ENCODE results near the gene HLA-DRA.

HLA-DRA gene

DNA sequence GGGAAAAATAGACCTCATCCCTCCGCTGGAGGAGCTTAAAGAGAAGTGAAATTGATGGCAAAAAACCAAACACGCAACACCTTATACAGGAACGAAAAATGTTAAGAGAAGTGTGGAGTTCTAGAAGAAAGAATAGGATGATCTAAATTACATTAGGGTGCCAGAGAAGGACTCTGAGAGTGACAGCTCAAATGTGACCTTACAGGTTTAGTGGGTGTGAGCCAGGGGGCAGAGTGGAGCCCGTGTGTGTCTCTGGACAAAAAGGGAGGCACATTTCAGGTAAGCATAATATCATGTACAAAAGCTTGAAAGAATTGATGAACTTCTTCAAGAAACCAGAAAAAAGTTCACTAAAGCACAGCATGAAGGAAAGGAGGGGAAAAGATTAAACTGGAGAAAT is 20.8 kb downstream of the HLA-DRA start (continued):
- TF ChIP-seq, protein P1, sequence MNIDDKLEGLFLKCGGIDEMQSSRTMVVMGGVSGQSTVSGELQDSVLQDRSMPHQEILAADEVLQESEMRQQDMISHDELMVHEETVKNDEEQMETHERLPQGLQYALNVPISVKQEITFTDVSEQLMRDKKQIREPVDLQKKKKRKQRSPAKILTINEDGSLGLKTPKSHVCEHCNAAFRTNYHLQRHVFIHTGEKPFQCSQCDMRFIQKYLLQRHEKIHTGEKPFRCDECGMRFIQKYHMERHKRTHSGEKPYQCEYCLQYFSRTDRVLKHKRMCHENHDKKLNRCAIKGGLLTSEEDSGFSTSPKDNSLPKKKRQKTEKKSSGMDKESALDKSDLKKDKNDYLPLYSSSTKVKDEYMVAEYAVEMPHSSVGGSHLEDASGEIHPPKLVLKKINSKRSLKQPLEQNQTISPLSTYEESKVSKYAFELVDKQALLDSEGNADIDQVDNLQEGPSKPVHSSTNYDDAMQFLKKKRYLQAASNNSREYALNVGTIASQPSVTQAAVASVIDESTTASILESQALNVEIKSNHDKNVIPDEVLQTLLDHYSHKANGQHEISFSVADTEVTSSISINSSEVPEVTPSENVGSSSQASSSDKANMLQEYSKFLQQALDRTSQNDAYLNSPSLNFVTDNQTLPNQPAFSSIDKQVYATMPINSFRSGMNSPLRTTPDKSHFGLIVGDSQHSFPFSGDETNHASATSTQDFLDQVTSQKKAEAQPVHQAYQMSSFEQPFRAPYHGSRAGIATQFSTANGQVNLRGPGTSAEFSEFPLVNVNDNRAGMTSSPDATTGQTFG (tag by site-specific recombination; IDR thresholded peaks at IDR 0.05; ENCODE audit: borderline replicate concordance): no peak
- TF ChIP-seq ZNF354C (tag by site-specific recombination; IDR thresholded peaks at IDR 0.05; ENCODE audit: borderline replicate concordance, low read depth) (no peak), ZBTB21 (tag by site-specific recombination; IDR thresholded peaks at IDR 0.05) (no peak), GFI1B (tag by site-specific recombination; IDR thresholded peaks at IDR 0.05) (no peak), ZNF266 (tag by site-specific recombination; IDR thresholded peaks at IDR 0.05; ENCODE audit: low read depth) (no peak)

DNA sequence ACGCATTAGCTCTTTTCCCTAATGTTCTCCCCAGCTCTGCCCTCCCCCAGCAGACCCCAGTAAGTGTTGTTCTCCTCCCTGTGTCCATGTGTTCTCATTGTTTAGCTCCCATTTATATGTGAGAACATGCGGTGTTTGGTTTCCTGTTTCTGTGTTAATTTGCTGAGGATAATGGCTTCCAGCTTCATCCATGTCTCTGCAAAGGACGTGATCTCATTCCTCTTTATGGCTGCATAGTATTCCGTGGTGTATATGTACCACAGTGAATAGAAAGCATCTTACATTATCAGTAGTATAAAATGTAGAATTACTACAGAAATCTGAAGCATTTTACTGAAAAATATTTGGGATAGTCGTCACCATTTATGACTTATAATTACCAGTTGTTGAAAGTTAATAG is 21.8 kb downstream of the HLA-DRA start:
- POLR2A ChIA-PET: no interaction called here
- Histone ChIP-seq H3K4me3 (ENCODE audit: low read depth, low read length) (no peak overlapping the region), H3K27ac (ENCODE audit: extremely low read depth, low read depth, low read length) (no peak overlapping the region), H3K36me3 (ENCODE audit: control insufficient read depth in 2 of 2, insufficient read depth in 1 of 2, low read length in 2 of 2) (no peaks in the 10 kb centered on the region), H3K4me1 (ENCODE audit: control insufficient read depth, insufficient read depth, low read length) (no peaks in the 10 kb centered on the region), H3K9me3 (ENCODE audit: control insufficient read depth, insufficient read depth, low read depth, low read length) (no peaks in the 10 kb centered on the region)
- CTCF ChIA-PET: interaction anchor here (0.5 to 1.4 kb wide), 5 partner anchors 48 to 328 kb away, joined by 3 to 5 read pairs (median 5); no protein-coding TSS in a partner anchor
- TF ChIP-seq ZNF324 (tag by site-specific recombination; IDR thresholded peaks at IDR 0.05) (no peak), ZNF146 (tag by site-specific recombination; IDR thresholded peaks at IDR 0.05) (peak; percentile 66)

DNA sequence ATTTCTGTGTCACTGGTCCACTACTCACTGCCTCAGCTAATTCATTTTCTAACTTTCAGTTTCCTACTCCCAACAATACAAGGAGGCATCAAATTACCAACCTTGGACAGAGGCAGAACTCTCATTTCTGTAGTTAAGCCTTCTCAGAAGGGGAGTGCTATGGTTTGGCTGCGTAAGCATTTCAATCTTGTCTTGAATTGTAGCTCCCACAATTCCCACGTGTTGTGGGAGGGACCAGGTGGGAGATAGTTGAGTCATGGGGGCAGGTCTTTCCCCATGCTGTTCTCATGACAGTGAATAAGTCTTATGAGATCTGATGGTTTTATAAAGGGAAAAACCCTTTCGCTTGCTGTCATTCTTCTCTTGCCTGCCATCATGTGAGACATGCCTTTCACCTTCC is 22.9 kb downstream of the HLA-DRA start:
- H3K36me3 ChIP-seq (ENCODE audit: control insufficient read depth in 2 of 2, insufficient read depth in 1 of 2, low read length in 2 of 2): no peaks in the 10 kb centered on the region
- POLR2A ChIA-PET: no interaction called here
- H3K4me1 ChIP-seq (ENCODE audit: control insufficient read depth, insufficient read depth, low read length): no peaks in the 10 kb centered on the region
- no peak overlapping the region for H3K4me3 ChIP-seq (ENCODE audit: low read depth, low read length)
- CTCF ChIA-PET: interaction anchor here (0.6 to 1.3 kb wide), 2 partner anchors 48 to 49 kb away, joined by 3 to 5 read pairs; no protein-coding TSS in a partner anchor
- H3K27ac ChIP-seq (ENCODE audit: extremely low read depth, low read depth, low read length): no peak overlapping the region
- H3K9me3 ChIP-seq (ENCODE audit: control insufficient read depth, insufficient read depth, low read depth, low read length): no peaks in the 10 kb centered on the region
- TF ChIP-seq PRDM1 (tag by site-specific recombination; IDR thresholded peaks at IDR 0.05): peak; percentile 55; the same call in 1 of the 2 replicates
- TF ChIP-seq ZNF660 (tag by site-specific recombination; IDR thresholded peaks at IDR 0.05): 0 out of 2 replicates have a peak, but pooled peaks have one; percentile 36
- TF ChIP-seq ZSCAN16 (tag by site-specific recombination; IDR thresholded peaks at IDR 0.05): no peak
- peak; percentile 36; the same call in 1 of the 2 replicates for TF ChIP-seq ZBTB17 (tag by site-specific recombination; IDR thresholded peaks at IDR 0.05)
- peak; percentile 54 for TF ChIP-seq WT1 (tag by site-specific recombination; IDR thresholded peaks at IDR 0.05)
- TF ChIP-seq ZNF76 (tag by site-specific recombination; IDR thresholded peaks at IDR 0.05; ENCODE audit: borderline replicate concordance, low read depth): 0 out of 2 replicates have a peak, but pooled peaks have one; percentile 37
- TF ChIP-seq, protein P2, sequence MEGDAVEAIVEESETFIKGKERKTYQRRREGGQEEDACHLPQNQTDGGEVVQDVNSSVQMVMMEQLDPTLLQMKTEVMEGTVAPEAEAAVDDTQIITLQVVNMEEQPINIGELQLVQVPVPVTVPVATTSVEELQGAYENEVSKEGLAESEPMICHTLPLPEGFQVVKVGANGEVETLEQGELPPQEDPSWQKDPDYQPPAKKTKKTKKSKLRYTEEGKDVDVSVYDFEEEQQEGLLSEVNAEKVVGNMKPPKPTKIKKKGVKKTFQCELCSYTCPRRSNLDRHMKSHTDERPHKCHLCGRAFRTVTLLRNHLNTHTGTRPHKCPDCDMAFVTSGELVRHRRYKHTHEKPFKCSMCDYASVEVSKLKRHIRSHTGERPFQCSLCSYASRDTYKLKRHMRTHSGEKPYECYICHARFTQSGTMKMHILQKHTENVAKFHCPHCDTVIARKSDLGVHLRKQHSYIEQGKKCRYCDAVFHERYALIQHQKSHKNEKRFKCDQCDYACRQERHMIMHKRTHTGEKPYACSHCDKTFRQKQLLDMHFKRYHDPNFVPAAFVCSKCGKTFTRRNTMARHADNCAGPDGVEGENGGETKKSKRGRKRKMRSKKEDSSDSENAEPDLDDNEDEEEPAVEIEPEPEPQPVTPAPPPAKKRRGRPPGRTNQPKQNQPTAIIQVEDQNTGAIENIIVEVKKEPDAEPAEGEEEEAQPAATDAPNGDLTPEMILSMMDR (tag by site-specific recombination; IDR thresholded peaks at IDR 0.05): no peak
- TF ChIP-seq ZNF157 (tag by site-specific recombination; IDR thresholded peaks at IDR 0.05): no peak
- TF ChIP-seq ZNF701 (tag by site-specific recombination; IDR thresholded peaks at IDR 0.05): no peak
- TF ChIP-seq, protein P3, sequence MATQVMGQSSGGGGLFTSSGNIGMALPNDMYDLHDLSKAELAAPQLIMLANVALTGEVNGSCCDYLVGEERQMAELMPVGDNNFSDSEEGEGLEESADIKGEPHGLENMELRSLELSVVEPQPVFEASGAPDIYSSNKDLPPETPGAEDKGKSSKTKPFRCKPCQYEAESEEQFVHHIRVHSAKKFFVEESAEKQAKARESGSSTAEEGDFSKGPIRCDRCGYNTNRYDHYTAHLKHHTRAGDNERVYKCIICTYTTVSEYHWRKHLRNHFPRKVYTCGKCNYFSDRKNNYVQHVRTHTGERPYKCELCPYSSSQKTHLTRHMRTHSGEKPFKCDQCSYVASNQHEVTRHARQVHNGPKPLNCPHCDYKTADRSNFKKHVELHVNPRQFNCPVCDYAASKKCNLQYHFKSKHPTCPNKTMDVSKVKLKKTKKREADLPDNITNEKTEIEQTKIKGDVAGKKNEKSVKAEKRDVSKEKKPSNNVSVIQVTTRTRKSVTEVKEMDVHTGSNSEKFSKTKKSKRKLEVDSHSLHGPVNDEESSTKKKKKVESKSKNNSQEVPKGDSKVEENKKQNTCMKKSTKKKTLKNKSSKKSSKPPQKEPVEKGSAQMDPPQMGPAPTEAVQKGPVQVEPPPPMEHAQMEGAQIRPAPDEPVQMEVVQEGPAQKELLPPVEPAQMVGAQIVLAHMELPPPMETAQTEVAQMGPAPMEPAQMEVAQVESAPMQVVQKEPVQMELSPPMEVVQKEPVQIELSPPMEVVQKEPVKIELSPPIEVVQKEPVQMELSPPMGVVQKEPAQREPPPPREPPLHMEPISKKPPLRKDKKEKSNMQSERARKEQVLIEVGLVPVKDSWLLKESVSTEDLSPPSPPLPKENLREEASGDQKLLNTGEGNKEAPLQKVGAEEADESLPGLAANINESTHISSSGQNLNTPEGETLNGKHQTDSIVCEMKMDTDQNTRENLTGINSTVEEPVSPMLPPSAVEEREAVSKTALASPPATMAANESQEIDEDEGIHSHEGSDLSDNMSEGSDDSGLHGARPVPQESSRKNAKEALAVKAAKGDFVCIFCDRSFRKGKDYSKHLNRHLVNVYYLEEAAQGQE (tag by site-specific recombination; IDR thresholded peaks at IDR 0.05): peak; percentile 95
- TF ChIP-seq ZFHX2 (tag by site-specific recombination; conservative IDR thresholded peaks at IDR 0.05): peak; percentile 71
- no peak for TF ChIP-seq ZNF2 (tag by site-specific recombination; IDR thresholded peaks at IDR 0.05)
- 0 out of 2 replicates have a peak, but pooled peaks have one; percentile 31 for TF ChIP-seq EGR2 (tag by site-specific recombination; IDR thresholded peaks at IDR 0.05; ENCODE audit: low read depth)
- TF ChIP-seq, protein P4, sequence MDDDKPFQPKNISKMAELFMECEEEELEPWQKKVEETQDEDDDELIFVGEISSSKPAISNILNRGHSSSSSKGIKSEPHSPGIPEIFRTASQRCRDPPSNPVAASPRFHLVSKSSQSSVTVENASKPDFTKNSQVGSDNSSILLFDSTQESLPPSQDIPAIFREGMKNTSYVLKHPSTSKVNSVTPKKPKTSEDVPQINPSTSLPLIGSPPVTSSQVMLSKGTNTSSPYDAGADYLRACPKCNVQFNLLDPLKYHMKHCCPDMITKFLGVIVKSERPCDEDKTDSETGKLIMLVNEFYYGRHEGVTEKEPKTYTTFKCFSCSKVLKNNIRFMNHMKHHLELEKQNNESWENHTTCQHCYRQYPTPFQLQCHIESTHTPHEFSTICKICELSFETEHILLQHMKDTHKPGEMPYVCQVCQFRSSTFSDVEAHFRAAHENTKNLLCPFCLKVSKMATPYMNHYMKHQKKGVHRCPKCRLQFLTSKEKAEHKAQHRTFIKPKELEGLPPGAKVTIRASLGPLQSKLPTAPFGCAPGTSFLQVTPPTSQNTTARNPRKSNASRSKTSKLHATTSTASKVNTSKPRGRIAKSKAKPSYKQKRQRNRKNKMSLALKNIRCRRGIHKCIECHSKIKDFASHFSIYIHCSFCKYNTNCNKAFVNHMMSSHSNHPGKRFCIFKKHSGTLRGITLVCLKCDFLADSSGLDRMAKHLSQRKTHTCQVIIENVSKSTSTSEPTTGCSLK (tag by site-specific recombination; IDR thresholded peaks at IDR 0.05): no peak
- no peak for TF ChIP-seq KLF9 (tag by site-specific recombination; IDR thresholded peaks at IDR 0.05; ENCODE audit: low read depth)
